SK-N-SH (cell line): ENCODE measurements around the gene ATG16L2. TPM values are rescaled to one million over a fixed set of nuclear protein-coding genes. Genes with fewer than 3 reads are reported as not detected.

Source experiments
- CTCF ChIA-PET: fragments of 300-600, 350-600 bp; formaldehyde crosslinking; extraction: SDS; loops from one replicate; lab custom pipeline; 2021; lab: Yijun Ruan, JAX
- POLR2A ChIA-PET: fragments of 350-600 bp; sonication (Branson Sonifier 250); formaldehyde crosslinking; extraction: SDS; loops from one replicate; lab custom pipeline; 2020; ENCODE audit warnings: antibody characterized with exemption, inconsistent platforms; lab: Yijun Ruan, JAX
- DNase-seq: peaks from one replicate; pipeline ENCODE4 v3.0.0; 2012
- H2AFZ ChIP-seq: fragments of 200-600 bp; sonication (generic); 2 replicates; pipeline ENCODE4 v1.8.1; 2016; ENCODE audit warnings: antibody characterized with exemption, mild to moderate bottlenecking, low read depth
- H3F3A ChIP-seq: fragments of 200-600 bp; sonication (generic); replicated peaks from 2 replicates; pipeline ENCODE3; 2016; ENCODE audit warnings: antibody characterized with exemption, mild to moderate bottlenecking; ENCODE audit not compliant: insufficient read depth
- H3K27ac ChIP-seq, 2 experiments: fragments of 200-500 bp in 1 of 2; fragments of 200-600 bp in 1 of 2; sonication (Bioruptor generic) in 1 of 2; sonication (generic), shearing (Covaris generic) in 1 of 2; 2 replicates each; pipeline versions ENCODE4 v1.5.1 to v1.6.1; 2014 to 2016; ENCODE audit warnings: low read depth in 2 of 2, inconsistent platforms in 1 of 2, low read length in 1 of 2, mild to moderate bottlenecking in 1 of 2, mixed read lengths in 1 of 2
- H3K27me3 ChIP-seq: fragments of 200-600 bp; sonication (generic), shearing (Covaris generic); 2 replicates; pipeline ENCODE4 v1.6.1; 2016; ENCODE audit warnings: mixed run types; ENCODE audit not compliant: insufficient read depth
- H3K36me3 ChIP-seq, 2 experiments: fragments of 200-500 bp in 1 of 2; fragments of 200-600 bp in 1 of 2; sonication (Bioruptor generic) in 1 of 2; sonication (generic) in 1 of 2; replicated peaks in 1 of 2; 2 replicates each; pipeline versions ENCODE3 to v1.5.1; 2014 to 2016; ENCODE audit warnings: low read length in 1 of 2, mild to moderate bottlenecking in 1 of 2; ENCODE audit not compliant: insufficient read depth in 2 of 2, control insufficient read depth in 1 of 2
- H3K4me1 ChIP-seq, 2 experiments: fragments of 200-500 bp in 1 of 2; fragments of 200-600 bp in 1 of 2; sonication (Bioruptor generic) in 1 of 2; sonication (generic), shearing (Covaris generic) in 1 of 2; 2 replicates each; pipeline versions ENCODE4 v1.5.1 to v1.6.1; 2014 to 2016; ENCODE audit warnings: low read depth in 1 of 2, low read length in 1 of 2, mixed run types in 1 of 2; ENCODE audit not compliant: insufficient read depth in 2 of 2, control insufficient read depth in 1 of 2
- H3K4me2 ChIP-seq: fragments of 200-600 bp; sonication (generic), shearing (Covaris generic); 2 replicates; pipeline ENCODE4 v1.6.1; 2017; ENCODE audit warnings: mixed run types
- H3K4me3 ChIP-seq, 2 experiments: fragments of 200-500 bp in 1 of 2; fragments of 200-600 bp in 1 of 2; sonication (Bioruptor generic) in 1 of 2; sonication (generic), shearing (Covaris generic) in 1 of 2; 2 replicates each; pipeline versions ENCODE4 v1.5.1 to v1.8.1; 2014 to 2016; ENCODE audit warnings: low read depth in 2 of 2, inconsistent platforms in 1 of 2, low read length in 1 of 2, mild to moderate bottlenecking in 1 of 2, mixed read lengths in 1 of 2, moderate library complexity in 1 of 2
- H3K79me2 ChIP-seq: fragments of 200-600 bp; sonication (generic); 2 replicates; pipeline ENCODE4 v1.8.1; 2017; ENCODE audit warnings: mild to moderate bottlenecking; ENCODE audit not compliant: insufficient read depth
- H3K9ac ChIP-seq: fragments of 200-600 bp; sonication (generic); 2 replicates; pipeline ENCODE4 v1.6.1; 2017; ENCODE audit warnings: mixed run types
- H3K9me2 ChIP-seq: fragments of 200-600 bp; sonication (generic); 2 replicates; pipeline ENCODE4 v1.6.1; 2017; ENCODE audit warnings: mixed run types
- H3K9me3 ChIP-seq: fragments of 200-600 bp; sonication (generic); 2 replicates; pipeline ENCODE4 v1.6.1; 2017; ENCODE audit warnings: mixed run types, mild to moderate bottlenecking, moderate library complexity
- H4K20me1 ChIP-seq: fragments of 200-600 bp; sonication (generic); 2 replicates; pipeline ENCODE4 v1.6.1; 2017; ENCODE audit warnings: mild to moderate bottlenecking, mixed run types; ENCODE audit not compliant: insufficient read depth
- CHD2 ChIP-seq: fragments of 150-350 bp; IDR thresholded peaks from 2 replicates; pipeline ENCODE4 v1.6.1; 2018; ENCODE audit warnings: low read length; ENCODE audit not compliant: partially characterized antibody
- ELF1 ChIP-seq: IDR thresholded peaks from 2 replicates; pipeline ENCODE4 v1.4.0; 2012
- FOSL2 ChIP-seq: IDR thresholded peaks from 2 replicates; pipeline ENCODE4 v1.4.0; 2012; ENCODE audit warnings: low read depth, mild to moderate bottlenecking, moderate library complexity, borderline replicate concordance
- FOXJ3 ChIP-seq: sonication (generic); formaldehyde crosslinking; IDR thresholded peaks from 2 replicates; pipeline ENCODE4 v1.5.1; 2020; ENCODE audit warnings: mild to moderate bottlenecking, missing genetic modification reagents
- FOXM1 ChIP-seq: IDR thresholded peaks from 2 replicates; pipeline ENCODE4 v1.4.0; 2012; ENCODE audit warnings: low read depth, mild to moderate bottlenecking
- GABPA ChIP-seq: IDR thresholded peaks from 2 replicates; pipeline ENCODE4 v1.4.0; 2012; ENCODE audit warnings: low read depth, mild to moderate bottlenecking
- JUND ChIP-seq: IDR thresholded peaks from 2 replicates; pipeline ENCODE4 v1.4.0; 2012
- MEF2A ChIP-seq: IDR thresholded peaks from 2 replicates; pipeline ENCODE4 v1.4.0; 2012; ENCODE audit warnings: low read depth, borderline replicate concordance
- PBX3 ChIP-seq: IDR thresholded peaks from 2 replicates; pipeline ENCODE4; 2012
- POLR2AphosphoS5 ChIP-seq: IDR thresholded peaks from 2 replicates; pipeline ENCODE4 v1.6.1; 2012; ENCODE audit warnings: low read depth, low read length
- RAD21 ChIP-seq: IDR thresholded peaks from 2 replicates; pipeline ENCODE4 v1.6.1; 2012; ENCODE audit warnings: mild to moderate bottlenecking, low read length
- RCOR1 ChIP-seq: fragments of 150-350 bp; IDR thresholded peaks from 2 replicates; pipeline ENCODE4 v1.6.1; 2017; ENCODE audit warnings: antibody characterized with exemption, low read length
- REST ChIP-seq: IDR thresholded peaks from 2 replicates; pipeline ENCODE4 v1.6.1; 2012; ENCODE audit warnings: mild to moderate bottlenecking, low read depth, low read length, moderate library complexity
- SIN3A ChIP-seq: IDR thresholded peaks from 2 replicates; pipeline ENCODE4 v1.6.1; 2012; ENCODE audit warnings: low read depth, mild to moderate bottlenecking, low read length, moderate library complexity, borderline replicate concordance
- SMC3 ChIP-seq: IDR thresholded peaks from 2 replicates; pipeline ENCODE4 v1.6.1; 2012; ENCODE audit warnings: low read depth, low read length, improper control_type of control experiment
- TCF12 ChIP-seq: IDR thresholded peaks from 2 replicates; pipeline ENCODE4 v1.4.0; 2012
- YY1 ChIP-seq: IDR thresholded peaks from 2 replicates; pipeline ENCODE4 v1.4.0; 2012; ENCODE audit warnings: low read depth, mild to moderate bottlenecking
- ZBTB33 ChIP-seq: IDR thresholded peaks from 2 replicates; pipeline ENCODE4 v1.4.0; 2012; ENCODE audit warnings: low read depth, borderline replicate concordance
- WGBS: methylation state at CpG from one replicate; pipeline ENCODE4 v1.1.6; 2017; ENCODE audit warnings: low lambda C conversion rate; 5-methylcytosine and 5-hydroxymethylcytosine counted together
- polyA plus RNA-seq, 3 experiments: library from polyadenylated mRNA; depleted of rRNA; stranded (reverse); fragments of >200 nt; gene quantifications; 2 replicates each; pipeline ENCODE4 v1.2.3, GENCODE V29; 2012
- TF ChIP-seq, protein P1 (sequence below): IDR thresholded peaks from 2 replicates; pipeline ENCODE4 v1.4.0; 2012; ENCODE audit warnings: low read depth, borderline replicate concordance
- TF ChIP-seq, protein P2 (sequence below): fragments of 200-600 bp; sonication (generic); IDR thresholded peaks from 2 replicates; pipeline ENCODE4 v1.6.1; 2017; ENCODE audit warnings: antibody characterized with exemption, mild to moderate bottlenecking, moderate library complexity

The ATG16L2 gene
- polyA plus RNA-seq, 1 of the 3 experiments (the other 2 are of a cell fraction), result 26.9 TPM

DNA sequence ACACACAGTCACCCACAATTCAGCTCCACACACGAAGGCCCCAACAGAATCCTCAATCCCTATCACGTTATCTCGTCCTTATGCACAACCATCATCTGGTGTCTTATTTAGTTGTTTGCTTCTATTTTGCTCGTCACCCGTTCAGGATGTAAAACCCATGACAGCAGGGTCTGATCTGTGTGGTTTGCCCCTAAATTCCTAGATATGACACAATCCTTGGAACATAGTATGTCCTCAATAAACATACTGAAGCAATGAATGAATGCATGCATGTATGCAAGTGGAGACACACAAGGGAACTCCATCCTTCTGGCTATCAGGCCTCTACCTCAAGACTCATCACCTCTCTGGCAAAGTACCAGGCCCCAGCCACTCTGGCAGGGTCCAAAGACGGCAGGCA, 40.5 kb upstream of the ATG16L2 start:
- Histone ChIP-seq H3K9me3 (no peaks in the 10 kb centered on the region), H3K27ac (peak overlapping the region; percentile 52 to 90; a peak in 3 of 4 replicates), H3K79me2 (no peaks in the 10 kb centered on the region), H4K20me1 (no peaks in the 10 kb centered on the region), H3K4me1 (peaks cover 26 to 70% of the 10 kb centered on the region in 2 experiments), H3K36me3 (no peaks in the 10 kb centered on the region), H3F3A (peaks cover 3% of the 10 kb centered on the region), H3K9me2 (no peaks in the 10 kb centered on the region), H3K9ac (no peak overlapping the region), H3K4me2 (peak overlapping the region; percentile 57; the same call in 1 of the 2 replicates), H3K4me3 (no peak overlapping the region; a peak in 1 of 4 replicates), H2AFZ (no peak overlapping the region), H3K27me3 (no peaks in the 10 kb centered on the region)
- TF ChIP-seq REST, result no peak
- TF ChIP-seq SMC3, result no peak
- TF ChIP-seq SIN3A, result no peak
- TF ChIP-seq YY1, result no peak
- no peak for TF ChIP-seq RAD21
- TF ChIP-seq ELF1, result no peak
- TF ChIP-seq RCOR1, result no peak
- no peak for TF ChIP-seq ZBTB33
- no peak for TF ChIP-seq GABPA
- TF ChIP-seq FOSL2, result no peak
- TF ChIP-seq FOXM1, result no peak
- TF ChIP-seq FOXJ3, result no peak
- TF ChIP-seq TCF12, result no peak
- no peak for TF ChIP-seq MEF2A
- no peak for TF ChIP-seq CHD2
- TF ChIP-seq, protein P1, sequence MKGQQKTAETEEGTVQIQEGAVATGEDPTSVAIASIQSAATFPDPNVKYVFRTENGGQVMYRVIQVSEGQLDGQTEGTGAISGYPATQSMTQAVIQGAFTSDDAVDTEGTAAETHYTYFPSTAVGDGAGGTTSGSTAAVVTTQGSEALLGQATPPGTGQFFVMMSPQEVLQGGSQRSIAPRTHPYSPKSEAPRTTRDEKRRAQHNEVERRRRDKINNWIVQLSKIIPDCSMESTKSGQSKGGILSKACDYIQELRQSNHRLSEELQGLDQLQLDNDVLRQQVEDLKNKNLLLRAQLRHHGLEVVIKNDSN, result no peak
- TF ChIP-seq, protein P2, sequence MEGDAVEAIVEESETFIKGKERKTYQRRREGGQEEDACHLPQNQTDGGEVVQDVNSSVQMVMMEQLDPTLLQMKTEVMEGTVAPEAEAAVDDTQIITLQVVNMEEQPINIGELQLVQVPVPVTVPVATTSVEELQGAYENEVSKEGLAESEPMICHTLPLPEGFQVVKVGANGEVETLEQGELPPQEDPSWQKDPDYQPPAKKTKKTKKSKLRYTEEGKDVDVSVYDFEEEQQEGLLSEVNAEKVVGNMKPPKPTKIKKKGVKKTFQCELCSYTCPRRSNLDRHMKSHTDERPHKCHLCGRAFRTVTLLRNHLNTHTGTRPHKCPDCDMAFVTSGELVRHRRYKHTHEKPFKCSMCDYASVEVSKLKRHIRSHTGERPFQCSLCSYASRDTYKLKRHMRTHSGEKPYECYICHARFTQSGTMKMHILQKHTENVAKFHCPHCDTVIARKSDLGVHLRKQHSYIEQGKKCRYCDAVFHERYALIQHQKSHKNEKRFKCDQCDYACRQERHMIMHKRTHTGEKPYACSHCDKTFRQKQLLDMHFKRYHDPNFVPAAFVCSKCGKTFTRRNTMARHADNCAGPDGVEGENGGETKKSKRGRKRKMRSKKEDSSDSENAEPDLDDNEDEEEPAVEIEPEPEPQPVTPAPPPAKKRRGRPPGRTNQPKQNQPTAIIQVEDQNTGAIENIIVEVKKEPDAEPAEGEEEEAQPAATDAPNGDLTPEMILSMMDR, result no peak
- TF ChIP-seq PBX3, result no peak
- TF ChIP-seq POLR2AphosphoS5, result no peak
- no peak for TF ChIP-seq JUND
- DNase-seq, result no peak
- CTCF ChIA-PET, result interaction anchor here (0.6 to 2.0 kb wide), 3 partner anchors 9 to 89 kb away, joined by 3 to 14 read pairs (median 4); no protein-coding TSS in a partner anchor
- POLR2A ChIA-PET, result no interaction called here
- 65% methylated on average over 6 of the region's 6 CpGs for WGBS
